Testis (tissue), 3 donors: ENCODE data around the gene OSBPL8. TPM values are rescaled to one million over a fixed set of nuclear protein-coding genes. Genes with fewer than 3 reads are reported as not detected.

Source experiments
- DNase-seq: peaks from one replicate; pipeline ENCODE4 v3.0.0-alpha.2; 2019
- H3K27ac ChIP-seq, 2 donors: fragments of 200-600 bp; sonication (generic); one replicate each; pipeline ENCODE4 v1.5.1; 2019
- H3K27me3 ChIP-seq: fragments of 200-600 bp; sonication (generic); one replicate; pipeline ENCODE4 v1.5.1; 2019
- H3K36me3 ChIP-seq: fragments of 200-600 bp; sonication (generic); one replicate; pipeline ENCODE4 v1.5.1; 2017; ENCODE audit warnings: low read depth; ENCODE audit errors: missing control alignments
- H3K4me1 ChIP-seq: fragments of 200-600 bp; sonication (generic); one replicate; pipeline ENCODE4 v1.5.1; 2019
- H3K4me3 ChIP-seq, 2 donors: fragments of 200-600 bp; sonication (generic); one replicate each; pipeline ENCODE4 v1.5.1; 2017 to 2019
- H3K9me3 ChIP-seq: fragments of 200-600 bp; sonication (generic); one replicate; pipeline ENCODE4 v1.5.1; 2017
- CTCF ChIP-seq, 3 experiments: fragments of 450-650 bp in 2 of 3; fragments of 200-600 bp in 1 of 3; sonication (generic) in 1 of 3; IDR thresholded peaks; one replicate each; pipeline ENCODE4 v1.5.1; 2016 to 2019; ENCODE audit warnings: antibody characterized with exemption in 3 of 3, mild to moderate bottlenecking in 2 of 3, moderate library complexity in 1 of 3
- POLR2A ChIP-seq: fragments of 450-650 bp; IDR thresholded peaks from one replicate; pipeline ENCODE4 v1.6.1; 2017; ENCODE audit warnings: antibody characterized with exemption, mild to moderate bottlenecking, moderate library complexity
- WGBS, 2 donors: methylation state at CpG; one replicate each; pipeline ENCODE4 v1.1.5; 2018; 5-methylcytosine and 5-hydroxymethylcytosine counted together
- intact Hi-C: fragments of 100-400 bp; cut with DNase I; formaldehyde crosslinking; loops from one replicate; pipeline ENCODE4 v1.15.1; 2023; ENCODE audit warnings: low total_unique reads
- polyA plus RNA-seq: library from polyadenylated mRNA; stranded (reverse); fragments of 350-450 nt; fragmentation: Illumina TruSeq; extraction: RNeasy Lipid Tissue Mini Kit (QIAGEN cat#74804); gene quantifications from one replicate; pipeline ENCODE4 v1.2.3, GENCODE V29; 2014; ENCODE audit warnings: low read depth, low replicate concordance; ENCODE audit not compliant: insufficient read depth
- total RNA-seq, 2 donors: library from RNA; depleted of rRNA; stranded (reverse); fragments of >200 nt; gene quantifications; one replicate each; pipeline ENCODE4 v1.2.3, GENCODE V29; 2016

The OSBPL8 gene
- total and polyA plus RNA-seq, 3 donors from 2014 or later = 19.1 to 77.5 (median 64.3) TPM

GRCh38 chr12:76573840-76574373, 14.3 kb upstream of the OSBPL8 start:
- H3K36me3 ChIP-seq = no peaks in the 10 kb centered on the region
- H3K4me1 ChIP-seq = peaks cover 6% of the 10 kb centered on the region
- DNase-seq = no peak
- H3K4me3 ChIP-seq = no peak overlapping the region
- no peak overlapping the region for H3K27ac ChIP-seq
- H3K27me3 ChIP-seq = no peaks in the 10 kb centered on the region
- no peaks in the 10 kb centered on the region for H3K9me3 ChIP-seq
- TF ChIP-seq CTCF (IDR thresholded peaks at IDR 0.05) = no peak
- no peak for TF ChIP-seq POLR2A
- intact Hi-C loops = no loop called here
- 93 to 100% methylated on average over 1 of the region's 1 CpG for WGBS, 2 donors

- intact Hi-C loops = no loop called here
- no peak for TF ChIP-seq CTCF (IDR thresholded peaks at IDR 0.05)
- TF ChIP-seq POLR2A = no peak
- WGBS, 2 donors = 78 to 87% methylated on average over 3 of the region's 3 CpGs
- H3K4me1 ChIP-seq = peaks cover 6% of the 10 kb centered on the region
- H3K27ac ChIP-seq = no peak overlapping the region
- no peaks in the 10 kb centered on the region for H3K27me3 ChIP-seq
- H3K4me3 ChIP-seq = no peak overlapping the region
- H3K36me3 ChIP-seq = no peaks in the 10 kb centered on the region
- DNase-seq = no peak
- H3K9me3 ChIP-seq = no peaks in the 10 kb centered on the region
These were observed 11.7 kb upstream of the OSBPL8 start for GRCh38 chr12:76571256-76571655.

- H3K27me3 ChIP-seq = no peaks in the 10 kb centered on the region
- 47 to 53% methylated on average over 4 of the region's 4 CpGs for WGBS, 2 donors
- no peak overlapping the region for H3K27ac ChIP-seq
- no peak overlapping the region for H3K4me3 ChIP-seq
- TF ChIP-seq POLR2A (no peak), CTCF (IDR thresholded peaks at IDR 0.05) (no peak)
- no peaks in the 10 kb centered on the region for H3K36me3 ChIP-seq
- no peaks in the 10 kb centered on the region for H3K9me3 ChIP-seq
- no peak for DNase-seq
- intact Hi-C loops = no loop called here
- H3K4me1 ChIP-seq = peaks cover 6% of the 10 kb centered on the region
These were observed 10.4 kb upstream of the OSBPL8 start for GRCh38 chr12:76569685-76570604.

- TF ChIP-seq CTCF (IDR thresholded peaks at IDR 0.05) (no peak), POLR2A (no peak)
- Histone ChIP-seq H3K36me3 (no peaks in the 10 kb centered on the region), H3K27me3 (no peaks in the 10 kb centered on the region), H3K27ac (no peak overlapping the region), H3K4me3 (no peak overlapping the region), H3K4me1 (peaks cover 6% of the 10 kb centered on the region), H3K9me3 (no peaks in the 10 kb centered on the region)
- intact Hi-C loops = no loop called here
- no peak for DNase-seq
- 72 to 75% methylated on average over 3 of the region's 3 CpGs for WGBS, 2 donors
These were observed 9.4 kb upstream of the OSBPL8 start for GRCh38 chr12:76568888-76569551.
